A673 (cell line): ENCODE measurements around the gene DLGAP1. TPM values are rescaled to one million over a fixed set of nuclear protein-coding genes. Genes with fewer than 3 reads are reported as not detected.

Experiments used
- BruUV-seq: library from RNA; stranded (reverse); fragments of 400-500 nt; replicated peaks from 2 replicates; lab custom pipeline; 2021; lab: Mats Ljungman, UMichigan
- CTCF ChIA-PET: fragments of 300-600 bp; sonication (Branson Sonifier 250); formaldehyde crosslinking; loops from one replicate; lab custom pipeline; 2022; ENCODE audit warnings: antibody characterized with exemption; lab: Charles Lee
- POLR2A ChIA-PET: fragments of 300-600 bp; sonication (Branson Sonifier 250); formaldehyde crosslinking; loops from one replicate; lab custom pipeline; 2022; ENCODE audit warnings: antibody characterized with exemption; ENCODE audit not compliant: low non-redundant PET; lab: Charles Lee
- DNase-seq: peaks from one replicate; pipeline ENCODE4 v3.0.0-alpha.2; 2015; ENCODE audit warnings: low spot score
- H3K27ac ChIP-seq: fragments of 200-600 bp; sonication (generic); 2 replicates; pipeline ENCODE4 v1.5.1; 2016; ENCODE audit warnings: mixed run types, low read depth, mild to moderate bottlenecking, mixed read lengths, antibody characterized with exemption, low read length; ENCODE audit not compliant: poor library complexity, severe bottlenecking
- H3K27me3 ChIP-seq: fragments of 200-600 bp; sonication (generic); replicated peaks from 2 replicates; pipeline ENCODE4 v1.6.1; 2017; ENCODE audit warnings: mixed run types, low read depth, mild to moderate bottlenecking, mixed read lengths, antibody characterized with exemption, low read length; ENCODE audit not compliant: insufficient read depth, poor library complexity
- H3K36me3 ChIP-seq: fragments of 200-600 bp; sonication (generic); 2 replicates; pipeline ENCODE4 v1.6.1; 2016; ENCODE audit warnings: mixed run types, mild to moderate bottlenecking, mixed read lengths, antibody characterized with exemption, low read length; ENCODE audit not compliant: insufficient read depth, poor library complexity, severe bottlenecking
- H3K4me1 ChIP-seq: fragments of 200-600 bp; sonication (generic); 2 replicates; pipeline ENCODE4 v1.6.1; 2017; ENCODE audit warnings: mixed run types, mild to moderate bottlenecking, mixed read lengths, antibody characterized with exemption, low read length; ENCODE audit not compliant: insufficient read depth, poor library complexity, severe bottlenecking
- H3K4me3 ChIP-seq: fragments of 200-600 bp; sonication (generic); 2 replicates; pipeline ENCODE4 v1.5.1; 2016; ENCODE audit warnings: low read depth, mixed run types, mild to moderate bottlenecking, mixed read lengths, low read length; ENCODE audit not compliant: poor library complexity, severe bottlenecking
- H3K9me3 ChIP-seq: fragments of 200-600 bp; sonication (generic); 2 replicates; pipeline ENCODE4 v1.6.1; 2016; ENCODE audit warnings: mixed run types, low read depth, mild to moderate bottlenecking, mixed read lengths, antibody characterized with exemption, low read length; ENCODE audit not compliant: poor library complexity, severe bottlenecking
- EZH2 ChIP-seq: fragments of 200-600 bp; sonication (generic); IDR thresholded peaks from 2 replicates; pipeline ENCODE4 v1.6.1; 2017; ENCODE audit warnings: borderline replicate concordance, low read depth, mild to moderate bottlenecking, mixed read lengths, antibody characterized with exemption, low read length; ENCODE audit not compliant: poor library complexity, severe bottlenecking
- intact Hi-C: fragments of 100-400 bp; cut with micrococcal nuclease; formaldehyde crosslinking; loops from one replicate; pipeline ENCODE4 v1.10.0; 2022; ENCODE audit not compliant: unreplicated experiment
- total RNA-seq: library from RNA; stranded (reverse); gene quantifications from 2 replicates; pipeline ENCODE4 v1.2.3, GENCODE V29; 2021
- TF ChIP-seq, protein P1 (sequence below): fragments of 300-800, 200-600 bp; sonication (generic); conservative IDR thresholded peaks from 2 replicates; pipeline ENCODE4 v1.5.1; 2017; ENCODE audit warnings: low read depth, mild to moderate bottlenecking, antibody characterized with exemption, low read length, moderate library complexity, mixed read lengths

DLGAP1 gene
- total RNA-seq, 1 experiment from 2014 or later, result 135 TPM

DNA sequence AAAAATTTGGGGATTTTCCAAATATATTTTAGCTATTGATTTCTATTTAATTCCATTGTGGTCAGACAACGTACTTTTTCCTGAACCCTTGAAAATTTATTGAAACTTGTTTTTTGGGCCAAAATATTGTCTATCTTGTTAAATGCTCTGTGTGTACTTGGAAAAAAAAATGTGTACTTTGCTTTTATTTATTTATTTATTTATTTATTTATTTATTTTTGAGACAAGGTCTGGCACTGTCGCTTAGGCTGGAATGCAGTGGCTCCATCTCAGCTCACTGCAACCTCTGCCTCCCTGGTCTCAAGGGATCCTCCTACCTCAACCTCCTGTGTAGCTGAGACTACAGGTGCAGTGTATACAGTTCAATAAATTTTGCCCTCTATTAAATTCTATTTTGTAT, 910.6 kb downstream of the DLGAP1 start:
- BruUV-seq, result no TSS peak
- TF ChIP-seq, protein P1, sequence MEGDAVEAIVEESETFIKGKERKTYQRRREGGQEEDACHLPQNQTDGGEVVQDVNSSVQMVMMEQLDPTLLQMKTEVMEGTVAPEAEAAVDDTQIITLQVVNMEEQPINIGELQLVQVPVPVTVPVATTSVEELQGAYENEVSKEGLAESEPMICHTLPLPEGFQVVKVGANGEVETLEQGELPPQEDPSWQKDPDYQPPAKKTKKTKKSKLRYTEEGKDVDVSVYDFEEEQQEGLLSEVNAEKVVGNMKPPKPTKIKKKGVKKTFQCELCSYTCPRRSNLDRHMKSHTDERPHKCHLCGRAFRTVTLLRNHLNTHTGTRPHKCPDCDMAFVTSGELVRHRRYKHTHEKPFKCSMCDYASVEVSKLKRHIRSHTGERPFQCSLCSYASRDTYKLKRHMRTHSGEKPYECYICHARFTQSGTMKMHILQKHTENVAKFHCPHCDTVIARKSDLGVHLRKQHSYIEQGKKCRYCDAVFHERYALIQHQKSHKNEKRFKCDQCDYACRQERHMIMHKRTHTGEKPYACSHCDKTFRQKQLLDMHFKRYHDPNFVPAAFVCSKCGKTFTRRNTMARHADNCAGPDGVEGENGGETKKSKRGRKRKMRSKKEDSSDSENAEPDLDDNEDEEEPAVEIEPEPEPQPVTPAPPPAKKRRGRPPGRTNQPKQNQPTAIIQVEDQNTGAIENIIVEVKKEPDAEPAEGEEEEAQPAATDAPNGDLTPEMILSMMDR, result no peak
- no peak for TF ChIP-seq EZH2
- peaks cover 9% of the 10 kb centered on the region for H3K4me1 ChIP-seq
- intact Hi-C loops, result no loop called here
- no peak overlapping the region for H3K4me3 ChIP-seq
- POLR2A ChIA-PET, result no interaction called here
- no peaks in the 10 kb centered on the region for H3K36me3 ChIP-seq
- no peaks in the 10 kb centered on the region for H3K9me3 ChIP-seq
- DNase-seq, result no peak
- CTCF ChIA-PET, result no interaction called here
- H3K27me3 ChIP-seq, result no peaks in the 10 kb centered on the region
- H3K27ac ChIP-seq, result no peak overlapping the region

DNA sequence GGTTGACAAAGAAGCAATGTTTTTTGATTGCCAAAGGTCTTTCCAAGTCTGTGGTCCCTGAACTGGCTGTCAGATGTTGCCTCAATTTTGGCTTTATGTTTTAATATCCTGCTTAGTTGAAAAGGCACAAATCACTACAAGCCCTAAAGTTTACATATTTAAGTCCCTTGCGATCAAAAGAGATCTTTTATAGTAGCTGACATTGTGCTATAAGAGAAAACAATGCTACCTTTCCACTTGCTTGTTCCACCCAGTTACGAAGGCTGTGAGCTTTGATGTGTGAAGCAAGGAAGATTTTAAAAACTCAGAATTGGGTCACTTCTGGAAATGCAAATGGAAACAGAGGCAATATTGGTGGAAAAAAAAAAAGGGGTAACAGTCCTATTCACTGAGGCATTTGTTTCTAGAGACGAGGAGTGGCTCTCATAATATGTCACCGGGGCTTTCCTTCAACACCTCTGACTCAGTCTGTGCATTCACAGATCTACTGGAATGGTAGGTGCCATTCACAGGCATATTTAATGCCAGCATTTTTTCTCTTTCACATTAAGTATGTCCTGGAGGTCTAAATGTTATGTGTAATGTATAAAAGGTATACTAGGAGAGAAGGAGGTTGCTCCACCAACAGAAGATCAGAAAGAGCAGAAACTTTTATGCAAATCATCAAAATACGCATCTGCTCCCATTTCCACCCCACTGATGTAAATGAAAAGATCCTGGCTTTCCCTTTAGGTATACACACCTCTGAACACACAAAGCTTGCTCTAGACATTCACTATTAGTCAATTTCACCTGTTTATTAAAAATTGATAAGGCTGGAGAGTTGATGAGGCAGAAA, 913.3 kb downstream of the DLGAP1 start:
- intact Hi-C loops, result no loop called here
- ChIA-PET CTCF (no interaction called here), POLR2A (no interaction called here)
- Histone ChIP-seq H3K36me3 (no peaks in the 10 kb centered on the region), H3K4me1 (no peaks in the 10 kb centered on the region), H3K9me3 (no peaks in the 10 kb centered on the region), H3K27me3 (no peaks in the 10 kb centered on the region), H3K27ac (no peak overlapping the region), H3K4me3 (no peak overlapping the region)
- TF ChIP-seq, protein P1, result no peak
- TF ChIP-seq EZH2, result no peak
- no peak for DNase-seq
- BruUV-seq, result no TSS peak

DNA sequence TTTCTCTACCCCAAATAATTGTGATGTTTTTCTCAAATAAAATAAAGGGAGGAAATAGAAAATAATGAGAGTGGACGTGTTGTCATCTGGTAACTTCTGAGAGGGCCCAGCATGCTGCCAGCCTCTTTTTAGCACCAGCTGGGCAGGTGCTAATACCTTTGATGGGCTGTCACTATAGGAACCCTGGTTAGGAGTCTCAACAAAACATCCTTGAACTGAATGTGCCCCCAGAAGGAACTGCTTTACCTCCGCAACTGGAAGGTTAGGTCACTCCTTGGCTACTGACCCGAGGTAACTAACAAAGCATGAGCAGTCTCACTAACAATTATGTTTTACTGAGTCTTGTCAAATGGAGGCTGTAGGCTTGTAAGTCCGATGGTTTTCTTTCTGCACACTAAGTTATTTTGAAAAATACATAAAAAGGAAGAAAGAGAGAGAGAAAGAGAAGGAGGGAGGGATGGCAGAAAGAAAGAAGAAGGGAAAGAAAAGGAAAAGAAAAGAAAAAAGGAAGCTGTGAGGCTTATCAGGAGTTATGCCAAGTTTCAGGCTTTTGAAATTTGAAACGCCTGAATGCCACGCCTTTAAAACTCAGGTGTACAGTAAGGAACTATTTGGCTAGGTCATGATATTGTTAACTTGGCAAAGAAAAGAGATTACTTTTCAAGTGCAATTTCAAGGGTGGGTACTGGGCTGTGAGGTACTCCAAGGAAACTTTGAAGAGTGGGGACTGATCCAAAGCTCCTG, 914.1 kb downstream of the DLGAP1 start:
- H3K9me3 ChIP-seq, result no peaks in the 10 kb centered on the region
- ChIA-PET POLR2A (no interaction called here), CTCF (no interaction called here)
- no peaks in the 10 kb centered on the region for H3K36me3 ChIP-seq
- no peaks in the 10 kb centered on the region for H3K27me3 ChIP-seq
- H3K4me3 ChIP-seq, result no peak overlapping the region
- intact Hi-C loops, result no loop called here
- no TSS peak for BruUV-seq
- no peak overlapping the region for H3K27ac ChIP-seq
- H3K4me1 ChIP-seq, result no peaks in the 10 kb centered on the region
- TF ChIP-seq EZH2, result no peak
- TF ChIP-seq, protein P1, result no peak
- DNase-seq, result no peak
